WTC11 (cell line): ENCODE data around the gene ATXN2L. TPM values are rescaled to one million over a fixed set of nuclear protein-coding genes. Genes with fewer than 3 reads are reported as not detected.

Source experiments
- ATAC-seq: fragments of 200-7000 bp; cut with Tn5 transposase; 2 replicates; pipeline ENCODE4 v1.10.0; 2021; ENCODE audit warnings: mild to moderate bottlenecking, moderate library complexity
- CTCF ChIA-PET: fragments of 300-600 bp; sonication (Branson Sonifier 250); formaldehyde crosslinking; loops from one replicate; lab custom pipeline; 2021; ENCODE audit warnings: antibody characterized with exemption; lab: Charles Lee
- POLR2A ChIA-PET: fragments of 350-600 bp; sonication (Branson Sonifier 250); formaldehyde crosslinking; loops from one replicate; lab custom pipeline; 2021; ENCODE audit warnings: antibody characterized with exemption; lab: Charles Lee
- DNase-seq: peaks from one replicate; pipeline ENCODE4 v3.0.0; 2021; ENCODE audit warnings: low spot score
- H3K27ac Mint-ChIP-seq: 2 replicates; pipeline ENCODE4 v1.8.0; 2021; ENCODE audit warnings: mixed read lengths
- H3K27me3 Mint-ChIP-seq: 2 replicates; pipeline ENCODE4 v1.8.0; 2021; ENCODE audit warnings: low read depth, mild to moderate bottlenecking, moderate library complexity, mixed read lengths
- H3K36me3 Mint-ChIP-seq: 2 replicates; pipeline ENCODE4 v1.8.0; 2021; ENCODE audit warnings: mixed read lengths
- H3K4me1 Mint-ChIP-seq: 2 replicates; pipeline ENCODE4 v1.8.0; 2022; ENCODE audit warnings: mixed read lengths
- H3K4me3 Mint-ChIP-seq: 2 replicates; pipeline ENCODE4 v1.8.0; 2021; ENCODE audit warnings: mild to moderate bottlenecking, moderate library complexity, mixed read lengths
- H3K9me3 Mint-ChIP-seq: 2 replicates; pipeline ENCODE4 v1.8.0; 2021; ENCODE audit warnings: mixed read lengths
- ELF4 ChIP-seq: sonication (generic); formaldehyde crosslinking; IDR thresholded peaks from 2 replicates; pipeline ENCODE4 v1.8.1; 2022; ENCODE audit warnings: low read depth, mild to moderate bottlenecking, moderate library complexity, missing genetic modification reagents
- GABPB1 ChIP-seq: sonication (generic); formaldehyde crosslinking; IDR thresholded peaks from 2 replicates; pipeline ENCODE4 v1.8.1; 2023; ENCODE audit warnings: mild to moderate bottlenecking, missing genetic modification reagents
- RELA ChIP-seq: sonication (generic); formaldehyde crosslinking; IDR thresholded peaks from 2 replicates; pipeline ENCODE4 v1.8.1; 2022; ENCODE audit warnings: missing genetic modification reagents, mild to moderate bottlenecking, borderline replicate concordance
- ZNF232 ChIP-seq: sonication (generic); formaldehyde crosslinking; IDR thresholded peaks from 2 replicates; pipeline ENCODE4 v1.8.0; 2022; ENCODE audit warnings: mild to moderate bottlenecking, missing genetic modification reagents
- total RNA-seq: library from RNA; stranded (reverse); gene quantifications from 3 replicates; pipeline ENCODE4 v1.2.3, GENCODE V29; 2021
- TF ChIP-seq, protein P1 (sequence below): fragments of 250-450 bp; sonication (Bioruptor Pico); conservative IDR thresholded peaks from 2 replicates; pipeline ENCODE4 v1.9.0; 2021; ENCODE audit warnings: mild to moderate bottlenecking
- TF ChIP-seq, protein P2 (sequence below): sonication (generic); formaldehyde crosslinking; conservative IDR thresholded peaks from 2 replicates; pipeline ENCODE4 v1.8.1; 2022; ENCODE audit warnings: mild to moderate bottlenecking, missing genetic modification reagents
- TF ChIP-seq, protein P3 (sequence below): sonication (generic); formaldehyde crosslinking; IDR thresholded peaks from 2 replicates; pipeline ENCODE4 v1.8.0; 2022; ENCODE audit warnings: mild to moderate bottlenecking, missing genetic modification reagents
- TF ChIP-seq, protein P4 (sequence below): sonication (generic); formaldehyde crosslinking; IDR thresholded peaks from 2 replicates; pipeline ENCODE4 v1.8.1; 2022; ENCODE audit warnings: missing genetic modification reagents, borderline replicate concordance
- TF ChIP-seq, protein P5 (sequence below): sonication (generic); formaldehyde crosslinking; IDR thresholded peaks from 2 replicates; pipeline ENCODE4 v1.8.1; 2023; ENCODE audit warnings: mild to moderate bottlenecking, missing genetic modification reagents
- TF ChIP-seq, protein P6 (sequence below): fragments of 200-600 bp; IDR thresholded peaks from 2 replicates; pipeline ENCODE4 v1.8.0; 2022; ENCODE audit warnings: antibody characterized with exemption

The ATXN2L gene
- total RNA-seq, 1 experiment from 2014 or later: 243 TPM

DNA sequence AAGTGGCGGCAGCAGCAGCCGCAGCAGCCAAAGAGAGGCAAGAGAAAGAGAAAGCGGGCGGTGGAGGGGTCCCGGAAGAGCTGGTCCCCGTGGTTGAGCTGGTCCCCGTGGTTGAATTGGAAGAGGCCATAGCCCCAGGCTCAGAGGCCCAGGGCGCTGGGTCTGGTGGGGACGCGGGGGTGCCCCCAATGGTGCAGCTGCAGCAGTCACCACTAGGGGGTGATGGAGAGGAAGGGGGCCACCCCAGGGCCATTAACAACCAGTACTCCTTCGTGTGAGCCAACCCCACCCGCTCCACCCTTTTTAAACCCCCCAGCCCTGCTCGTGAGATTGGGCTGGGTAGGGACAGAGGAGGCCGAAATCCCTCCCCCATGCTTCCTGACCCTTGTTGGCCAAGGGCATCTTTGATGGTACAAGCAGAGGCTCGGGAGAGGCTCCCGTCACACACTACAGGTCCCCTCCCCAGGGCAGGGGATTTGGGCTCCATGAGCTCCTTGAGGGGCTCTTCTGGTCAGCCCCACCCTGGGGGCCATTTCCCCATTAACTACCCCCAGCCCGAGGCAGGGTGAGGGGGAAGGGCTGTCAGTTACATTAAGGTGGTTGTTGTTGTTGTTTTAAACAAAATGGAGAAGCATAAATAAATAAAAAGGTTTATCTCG lies 50.9 kb downstream of the ATXN2L start:
- peak; percentile 77 for DNase-seq
- POLR2A ChIA-PET: interaction anchor here (0.6 kb wide), 1 partner anchor 28 kb away, joined by 3 read pairs; no protein-coding TSS in a partner anchor
- H3K27ac Mint-ChIP-seq: no peak overlapping the region

DNA sequence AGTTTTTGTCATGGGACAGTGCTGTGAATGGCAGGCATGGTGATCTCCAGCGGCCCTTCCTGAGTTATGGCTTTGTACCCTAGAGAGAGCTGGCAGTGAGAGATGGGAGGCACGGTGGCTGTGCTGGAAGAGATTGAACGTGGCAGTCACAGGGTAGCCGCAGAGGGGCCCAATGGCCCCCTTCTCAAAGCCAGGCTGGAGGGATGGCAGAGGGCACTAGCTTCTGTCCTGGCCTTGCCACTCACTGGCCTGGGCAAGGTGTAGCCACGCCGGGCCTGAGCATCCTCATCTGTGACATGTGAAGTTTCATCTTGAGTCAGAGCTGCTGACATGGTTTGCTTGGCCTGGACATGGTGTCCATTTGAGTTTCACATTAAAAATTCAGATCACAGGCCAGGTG lies 51.6 kb downstream of the ATXN2L start:
- no peak overlapping the region for H3K27ac Mint-ChIP-seq
- CTCF ChIA-PET: interaction anchor here (1.2 to 4.0 kb wide), 6 partner anchors 9 to 71 kb away, joined by 3 to 23 read pairs (median 7); partner anchors contain the start of gene SH2B1
- no peak for DNase-seq
- POLR2A ChIA-PET: interaction anchor here (0.6 to 1.0 kb wide), 2 partner anchors 11 to 27 kb away, joined by 3 to 4 read pairs; partner anchors contain the start of gene SH2B1
- no peak overlapping the region for H3K4me3 Mint-ChIP-seq
- ATAC-seq: no peak
- TF ChIP-seq, protein P1, sequence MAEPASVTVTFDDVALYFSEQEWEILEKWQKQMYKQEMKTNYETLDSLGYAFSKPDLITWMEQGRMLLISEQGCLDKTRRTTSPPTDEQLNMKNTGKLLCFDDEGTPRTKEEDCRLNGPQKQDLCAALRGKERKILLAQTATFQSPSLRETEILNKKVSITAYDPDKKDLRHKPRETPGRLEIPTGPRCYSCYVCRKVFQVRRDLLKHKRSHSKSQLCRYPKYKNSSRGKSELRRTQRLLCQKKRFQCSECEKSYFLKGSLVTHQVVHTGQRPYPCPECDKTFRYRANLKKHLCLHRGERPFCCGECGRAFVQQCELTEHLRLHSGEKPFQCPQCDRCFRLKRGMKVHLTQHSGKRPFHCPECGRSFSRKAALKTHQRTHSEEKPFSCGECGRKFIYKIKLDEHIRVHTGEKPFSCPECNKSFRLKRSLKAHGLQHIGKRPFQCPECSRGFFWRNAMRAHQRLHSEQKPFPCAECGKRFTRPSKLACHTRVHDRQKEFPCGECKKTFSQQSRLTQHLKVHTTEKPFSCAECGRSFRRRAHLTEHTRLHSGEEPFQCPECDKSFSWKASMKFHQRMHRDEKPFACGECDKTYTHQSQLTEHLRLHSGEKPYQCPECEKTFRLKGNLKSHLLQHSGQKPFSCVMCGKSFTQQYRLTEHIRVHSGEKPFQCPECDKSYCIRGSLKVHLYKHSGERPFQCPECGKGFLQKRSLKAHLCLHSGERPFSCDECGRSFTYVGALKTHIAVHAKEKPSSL (CRISPR knock-in tag): no peak
- no peak for TF ChIP-seq RELA (CRISPR knock-in tag)
- peaks cover 3% of the 10 kb centered on the region; the same call in 1 of the 2 replicates for H3K27me3 Mint-ChIP-seq
- H3K9me3 Mint-ChIP-seq: no peaks in the 10 kb centered on the region
- peaks cover 16% of the 10 kb centered on the region for H3K4me1 Mint-ChIP-seq
- peaks cover 15% of the 10 kb centered on the region for H3K36me3 Mint-ChIP-seq

More for the DNA sequence above, 50.9 kb downstream of the ATXN2L start:
- no peak overlapping the region for H3K4me3 Mint-ChIP-seq
- peaks cover 22% of the 10 kb centered on the region for H3K36me3 Mint-ChIP-seq
- peak; percentile 79 for ATAC-seq
- H3K4me1 Mint-ChIP-seq: peaks cover 10% of the 10 kb centered on the region
- no peaks in the 10 kb centered on the region for H3K9me3 Mint-ChIP-seq
- H3K27me3 Mint-ChIP-seq: no peaks in the 10 kb centered on the region
- TF ChIP-seq, protein P2, sequence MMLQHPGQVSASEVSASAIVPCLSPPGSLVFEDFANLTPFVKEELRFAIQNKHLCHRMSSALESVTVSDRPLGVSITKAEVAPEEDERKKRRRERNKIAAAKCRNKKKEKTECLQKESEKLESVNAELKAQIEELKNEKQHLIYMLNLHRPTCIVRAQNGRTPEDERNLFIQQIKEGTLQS (CRISPR knock-in tag): no peak
- TF ChIP-seq GABPB1 (CRISPR knock-in tag) (no peak), ZNF232 (CRISPR knock-in tag) (no peak), ELF4 (CRISPR knock-in tag) (no peak)
- TF ChIP-seq, protein P3, sequence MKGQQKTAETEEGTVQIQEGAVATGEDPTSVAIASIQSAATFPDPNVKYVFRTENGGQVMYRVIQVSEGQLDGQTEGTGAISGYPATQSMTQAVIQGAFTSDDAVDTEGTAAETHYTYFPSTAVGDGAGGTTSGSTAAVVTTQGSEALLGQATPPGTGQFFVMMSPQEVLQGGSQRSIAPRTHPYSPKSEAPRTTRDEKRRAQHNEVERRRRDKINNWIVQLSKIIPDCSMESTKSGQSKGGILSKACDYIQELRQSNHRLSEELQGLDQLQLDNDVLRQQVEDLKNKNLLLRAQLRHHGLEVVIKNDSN: no peak
- TF ChIP-seq, protein P4, sequence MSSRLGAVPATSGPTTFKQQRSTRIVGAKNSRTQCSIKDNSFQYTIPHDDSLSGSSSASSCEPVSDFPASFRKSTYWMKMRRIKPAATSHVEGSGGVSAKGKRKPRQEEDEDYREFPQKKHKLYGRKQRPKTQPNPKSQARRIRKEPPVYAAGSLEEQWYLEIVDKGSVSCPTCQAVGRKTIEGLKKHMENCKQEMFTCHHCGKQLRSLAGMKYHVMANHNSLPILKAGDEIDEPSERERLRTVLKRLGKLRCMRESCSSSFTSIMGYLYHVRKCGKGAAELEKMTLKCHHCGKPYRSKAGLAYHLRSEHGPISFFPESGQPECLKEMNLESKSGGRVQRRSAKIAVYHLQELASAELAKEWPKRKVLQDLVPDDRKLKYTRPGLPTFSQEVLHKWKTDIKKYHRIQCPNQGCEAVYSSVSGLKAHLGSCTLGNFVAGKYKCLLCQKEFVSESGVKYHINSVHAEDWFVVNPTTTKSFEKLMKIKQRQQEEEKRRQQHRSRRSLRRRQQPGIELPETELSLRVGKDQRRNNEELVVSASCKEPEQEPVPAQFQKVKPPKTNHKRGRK (CRISPR knock-in tag): no peak
- TF ChIP-seq, protein P5, sequence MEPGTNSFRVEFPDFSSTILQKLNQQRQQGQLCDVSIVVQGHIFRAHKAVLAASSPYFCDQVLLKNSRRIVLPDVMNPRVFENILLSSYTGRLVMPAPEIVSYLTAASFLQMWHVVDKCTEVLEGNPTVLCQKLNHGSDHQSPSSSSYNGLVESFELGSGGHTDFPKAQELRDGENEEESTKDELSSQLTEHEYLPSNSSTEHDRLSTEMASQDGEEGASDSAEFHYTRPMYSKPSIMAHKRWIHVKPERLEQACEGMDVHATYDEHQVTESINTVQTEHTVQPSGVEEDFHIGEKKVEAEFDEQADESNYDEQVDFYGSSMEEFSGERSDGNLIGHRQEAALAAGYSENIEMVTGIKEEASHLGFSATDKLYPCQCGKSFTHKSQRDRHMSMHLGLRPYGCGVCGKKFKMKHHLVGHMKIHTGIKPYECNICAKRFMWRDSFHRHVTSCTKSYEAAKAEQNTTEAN (CRISPR knock-in tag): no peak
- TF ChIP-seq, protein P6, sequence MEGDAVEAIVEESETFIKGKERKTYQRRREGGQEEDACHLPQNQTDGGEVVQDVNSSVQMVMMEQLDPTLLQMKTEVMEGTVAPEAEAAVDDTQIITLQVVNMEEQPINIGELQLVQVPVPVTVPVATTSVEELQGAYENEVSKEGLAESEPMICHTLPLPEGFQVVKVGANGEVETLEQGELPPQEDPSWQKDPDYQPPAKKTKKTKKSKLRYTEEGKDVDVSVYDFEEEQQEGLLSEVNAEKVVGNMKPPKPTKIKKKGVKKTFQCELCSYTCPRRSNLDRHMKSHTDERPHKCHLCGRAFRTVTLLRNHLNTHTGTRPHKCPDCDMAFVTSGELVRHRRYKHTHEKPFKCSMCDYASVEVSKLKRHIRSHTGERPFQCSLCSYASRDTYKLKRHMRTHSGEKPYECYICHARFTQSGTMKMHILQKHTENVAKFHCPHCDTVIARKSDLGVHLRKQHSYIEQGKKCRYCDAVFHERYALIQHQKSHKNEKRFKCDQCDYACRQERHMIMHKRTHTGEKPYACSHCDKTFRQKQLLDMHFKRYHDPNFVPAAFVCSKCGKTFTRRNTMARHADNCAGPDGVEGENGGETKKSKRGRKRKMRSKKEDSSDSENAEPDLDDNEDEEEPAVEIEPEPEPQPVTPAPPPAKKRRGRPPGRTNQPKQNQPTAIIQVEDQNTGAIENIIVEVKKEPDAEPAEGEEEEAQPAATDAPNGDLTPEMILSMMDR: peak; percentile 90
- CTCF ChIA-PET: interaction anchor here (0.6 to 4.0 kb wide), 17 partner anchors 9 to 111 kb away, joined by 3 to 23 read pairs (median 4); partner anchors contain the start of genes LAT, NFATC2IP, SH2B1 and TUFM
